Activated CD4-positive, alpha-beta T cell treated with anti-CD3 and anti-CD28 coated beads, Interleukin-2, amount 50 U/mL, for 1 hour (primary cell): Measurements from ENCODE around the gene MARCHF3.
"Not testable (repeated sequence)": the region's sequence is repeated elsewhere in the genome, so short reads cannot be mapped to it uniquely, and the experiment has no call there.

Source experiments
- DNase-seq: peaks from one replicate; pipeline ENCODE4 v3.0.0-alpha.2; 2020

The MARCHF3 gene

DNA sequence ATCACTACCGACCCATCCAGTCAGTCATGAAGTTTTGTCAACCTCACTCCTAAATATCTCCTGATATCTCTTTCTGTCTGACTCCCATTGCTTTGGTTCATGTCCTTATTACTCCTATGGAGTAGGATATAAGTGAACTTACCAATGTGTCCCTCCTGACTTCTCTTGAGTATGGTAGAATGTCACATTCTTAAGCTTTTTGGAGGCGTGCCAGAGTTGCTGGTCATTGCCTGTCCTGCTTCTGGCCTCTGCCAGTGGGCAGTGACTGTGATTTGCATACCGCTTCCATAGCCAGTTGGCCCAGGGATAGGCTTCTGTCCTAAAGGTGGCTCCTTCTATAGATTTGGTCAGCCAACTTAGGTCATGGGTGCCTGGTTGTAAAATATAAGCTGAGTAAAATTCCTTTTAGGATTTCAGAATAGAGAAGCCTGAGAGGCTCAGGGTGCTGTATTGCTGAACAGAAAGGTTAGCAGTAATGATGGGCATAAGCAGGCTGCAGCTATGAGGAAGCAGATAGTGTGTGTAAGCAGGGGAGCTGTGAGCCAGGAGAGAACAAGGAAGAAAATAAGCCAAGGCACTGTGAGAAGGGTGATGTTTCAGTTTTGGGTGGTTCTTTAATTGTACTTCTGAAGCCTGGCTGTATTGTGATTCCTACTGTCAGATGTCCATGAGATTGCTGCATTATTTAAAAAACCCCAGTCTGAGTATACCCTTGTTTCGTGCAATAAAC is 16.1 kb upstream of the MARCHF3 start:
- DNase-seq = no peak

DNA sequence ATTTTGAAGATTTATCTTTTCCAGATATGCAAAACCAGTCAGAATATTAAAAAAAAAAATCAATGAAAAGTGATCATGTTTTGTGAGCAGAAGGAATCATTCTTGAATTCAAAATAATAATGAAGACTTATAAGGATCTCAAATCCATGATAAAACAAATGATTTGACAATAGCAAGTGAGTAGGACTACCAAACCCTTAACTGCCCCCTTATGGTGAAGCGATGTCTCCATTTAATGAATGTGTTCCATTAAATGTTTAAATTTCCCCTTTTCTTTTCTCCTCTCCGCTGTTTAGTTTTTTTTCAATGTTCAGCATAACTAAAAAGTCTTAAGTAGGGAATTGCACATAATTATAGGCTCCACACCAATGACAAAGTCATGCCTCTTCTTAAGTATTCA is 12.2 kb upstream of the MARCHF3 start:
- no peak for DNase-seq

DNA sequence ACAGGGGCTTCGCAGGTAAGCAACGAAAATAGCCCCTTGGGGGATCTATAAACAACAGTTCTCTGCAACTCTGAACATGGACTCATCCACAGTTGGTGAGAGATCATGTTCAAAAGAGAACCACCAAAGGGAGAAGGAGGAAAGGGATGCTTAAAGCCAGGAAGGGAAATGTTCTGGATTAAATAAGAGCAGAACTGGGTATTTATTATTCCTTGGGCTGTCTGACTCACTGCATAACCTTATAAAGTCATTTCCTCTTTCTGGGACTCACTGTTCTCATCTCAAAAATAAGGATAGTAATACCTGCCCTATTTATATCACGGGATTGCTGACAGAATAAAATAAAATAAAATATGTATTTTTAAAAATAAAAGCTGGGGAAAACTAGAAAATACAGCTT is 11.2 kb upstream of the MARCHF3 start:
- DNase-seq = no peak

DNA sequence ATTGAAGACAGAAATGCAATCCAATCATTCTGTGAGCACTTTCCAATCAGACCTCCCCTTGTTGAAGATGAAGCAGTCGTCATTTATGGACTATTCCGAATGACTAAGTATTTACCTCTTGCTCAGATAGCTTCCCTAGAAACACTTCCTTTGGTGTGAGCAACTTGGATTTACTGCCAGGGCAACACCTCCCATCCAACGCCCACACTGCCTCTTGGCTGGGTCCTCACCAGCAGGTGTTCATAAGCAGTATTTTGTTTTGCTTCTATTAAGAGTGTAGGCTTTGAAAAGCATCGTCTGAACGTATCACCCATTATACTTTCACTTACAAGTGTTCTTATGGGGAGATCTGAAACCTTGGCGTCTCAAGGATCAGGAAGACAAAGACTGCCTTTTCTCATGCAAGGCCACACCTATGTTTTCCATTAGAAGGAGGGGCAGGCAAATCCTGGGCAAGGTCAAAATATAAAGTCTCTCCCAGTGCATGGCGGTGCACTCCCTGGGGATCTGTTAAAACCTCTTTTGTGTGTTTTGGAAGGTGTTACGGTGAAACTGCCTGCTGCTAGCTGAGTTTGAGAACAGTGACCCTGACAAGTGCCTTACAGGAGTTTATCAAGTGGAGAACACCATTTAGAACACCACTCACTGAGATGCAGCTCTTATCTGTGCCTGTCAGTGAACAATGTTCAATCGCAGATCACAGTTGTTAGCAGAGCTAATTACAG is 10.6 kb upstream of the MARCHF3 start:
- DNase-seq = no peak

DNA sequence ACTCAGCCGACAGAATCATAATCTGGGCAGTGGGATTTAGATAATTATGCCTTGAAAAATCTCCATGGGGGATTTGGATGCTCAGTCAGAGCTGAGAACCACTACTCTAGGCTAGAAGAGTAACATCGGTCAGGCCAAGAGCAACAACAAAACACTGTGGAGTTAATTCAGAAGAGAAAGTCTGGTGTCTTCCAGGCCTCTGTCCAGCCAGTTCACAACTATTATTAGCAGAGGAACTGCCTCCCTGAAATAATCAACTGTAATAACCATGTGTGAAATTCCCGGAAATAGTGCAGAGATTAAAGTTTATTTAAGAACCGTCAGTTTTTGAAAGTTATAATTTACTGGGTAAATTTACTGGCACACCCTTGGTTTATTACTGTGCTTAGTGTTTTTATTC is 8.2 kb upstream of the MARCHF3 start:
- no peak for DNase-seq

DNA sequence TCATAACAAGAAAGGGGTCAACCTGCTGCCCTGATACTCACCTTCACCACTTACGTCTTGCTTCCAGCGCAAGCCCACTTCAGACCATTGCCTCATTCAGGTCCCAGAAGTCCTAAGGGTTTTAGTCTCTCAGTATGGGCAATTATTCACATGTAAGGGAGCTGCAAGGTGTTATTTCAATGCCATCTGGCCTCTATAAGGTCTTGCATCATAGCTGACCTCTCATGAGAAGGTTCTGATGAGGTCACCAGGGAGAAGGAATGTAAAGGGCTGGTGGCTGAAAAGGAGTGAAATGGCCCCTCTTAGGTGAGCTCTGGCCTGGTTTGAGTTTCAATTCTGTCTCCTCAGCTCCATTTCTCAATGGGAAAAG is 1.5 kb upstream of the MARCHF3 start:
- no peak for DNase-seq

DNA sequence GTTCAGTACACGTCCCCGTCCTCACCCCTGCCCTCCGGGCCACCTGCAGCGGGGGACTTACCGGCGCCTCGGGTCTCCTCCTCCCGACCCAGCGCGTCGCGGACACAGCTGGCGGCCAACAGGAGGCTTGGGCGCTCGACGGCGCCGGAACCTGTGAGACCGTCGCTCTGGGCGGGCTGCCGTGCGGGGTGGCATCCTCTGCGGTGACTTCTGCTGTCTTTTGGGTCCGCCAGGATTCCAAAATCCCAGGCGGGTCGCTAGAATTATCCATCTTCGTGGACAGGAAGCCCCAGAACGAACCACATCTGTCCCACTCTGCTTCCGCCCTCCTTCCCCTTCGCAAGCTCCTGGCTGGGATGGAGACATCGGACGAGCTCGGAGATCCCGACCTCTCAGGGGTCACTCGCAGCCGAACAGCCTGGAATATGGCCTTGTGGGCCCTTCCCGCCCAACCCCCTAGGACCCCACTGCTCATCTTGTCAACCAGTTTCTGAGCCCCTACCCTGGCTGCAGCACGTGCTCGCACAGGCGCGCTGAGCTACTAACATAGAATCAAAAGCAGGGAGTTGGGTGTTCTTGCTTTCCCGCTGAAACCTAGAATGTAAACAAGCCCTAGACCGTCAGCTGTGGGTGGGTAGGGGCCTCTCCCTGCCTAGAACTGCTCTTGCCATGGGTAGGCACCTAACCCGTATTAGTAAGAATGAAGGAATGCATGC is 947 bp upstream of the MARCHF3 start:
- DNase-seq = peak; percentile 1

DNA sequence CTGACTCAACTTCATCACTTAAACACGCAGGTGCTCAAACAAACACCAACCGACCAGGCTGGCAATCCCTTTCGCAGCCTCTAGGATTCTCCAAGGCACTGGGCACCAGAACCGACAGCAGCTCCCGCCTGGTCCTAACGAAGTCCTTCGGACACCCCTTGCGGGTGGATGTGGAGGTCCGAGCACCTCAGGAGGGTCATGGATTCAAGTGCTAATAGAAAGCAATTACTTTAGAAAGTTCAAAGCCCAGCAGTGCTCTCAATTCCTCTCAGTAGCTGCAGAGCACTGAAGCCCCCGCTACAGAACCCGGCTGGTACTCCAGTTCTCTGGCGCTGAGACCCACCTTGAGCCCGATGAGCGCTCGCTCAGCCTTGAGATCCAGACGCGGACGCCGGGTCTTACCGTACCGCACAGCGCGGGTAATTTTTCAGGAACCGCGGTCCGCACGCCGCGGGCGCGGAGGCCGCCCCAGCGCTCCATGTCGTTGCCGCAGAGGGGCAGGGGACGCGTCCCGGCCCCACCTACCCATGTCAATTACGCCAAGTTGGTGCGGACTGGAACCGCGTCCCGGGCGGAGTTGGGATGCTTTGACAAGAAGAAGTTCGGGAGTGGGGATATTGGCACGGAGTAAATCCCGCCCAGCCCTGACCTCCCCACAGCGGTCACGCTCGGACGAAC is 638 bp downstream of the MARCHF3 start:
- DNase-seq = peak; percentile 39

DNA sequence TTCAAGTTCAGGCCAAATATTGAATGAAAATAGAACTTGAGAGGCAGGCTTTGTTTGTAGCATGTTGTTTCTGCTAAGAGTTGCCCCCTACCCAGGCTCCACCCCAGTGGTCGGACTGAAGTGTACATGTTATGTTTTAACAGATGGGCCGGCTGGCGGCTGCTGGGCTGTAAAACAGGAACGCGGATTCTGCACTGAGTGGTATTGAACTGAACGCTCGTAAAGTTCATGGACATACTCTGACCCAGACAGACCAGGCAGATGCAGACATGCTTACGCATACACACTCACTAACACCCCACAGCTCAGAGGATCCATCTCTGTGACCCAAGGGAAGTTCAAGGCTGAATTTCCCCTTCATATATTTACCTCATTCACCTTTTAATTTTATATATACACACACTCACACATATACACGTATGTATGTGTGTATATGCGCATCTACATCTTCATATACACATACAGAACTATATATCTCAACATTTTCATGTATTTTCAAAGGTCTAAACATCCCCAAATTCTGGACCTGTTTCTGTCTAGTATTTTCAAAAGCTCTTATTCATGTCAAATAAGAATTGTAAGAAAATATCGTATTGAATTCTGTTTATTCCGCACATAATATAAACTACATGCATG is 1.4 kb downstream of the MARCHF3 start:
- DNase-seq = no peak

DNA sequence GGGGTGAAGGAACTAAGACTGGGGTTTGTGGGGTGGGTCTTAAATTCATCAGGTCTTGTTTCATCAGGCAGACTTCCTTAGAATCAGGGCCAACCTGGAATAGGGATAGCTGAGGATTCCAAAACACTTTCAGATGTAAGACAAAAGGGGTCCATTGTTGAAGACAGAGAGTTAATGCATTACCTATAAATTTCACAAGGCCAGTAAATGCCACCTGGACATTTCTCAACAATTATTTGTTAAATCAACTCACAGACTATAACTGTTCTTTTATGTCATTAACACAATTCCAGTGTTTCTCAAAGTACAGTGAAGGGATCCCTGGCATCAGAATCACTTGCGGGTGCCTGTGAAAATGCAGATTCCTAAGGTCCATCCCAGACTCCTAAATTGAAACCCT is 2.8 kb downstream of the MARCHF3 start:
- no peak for DNase-seq

DNA sequence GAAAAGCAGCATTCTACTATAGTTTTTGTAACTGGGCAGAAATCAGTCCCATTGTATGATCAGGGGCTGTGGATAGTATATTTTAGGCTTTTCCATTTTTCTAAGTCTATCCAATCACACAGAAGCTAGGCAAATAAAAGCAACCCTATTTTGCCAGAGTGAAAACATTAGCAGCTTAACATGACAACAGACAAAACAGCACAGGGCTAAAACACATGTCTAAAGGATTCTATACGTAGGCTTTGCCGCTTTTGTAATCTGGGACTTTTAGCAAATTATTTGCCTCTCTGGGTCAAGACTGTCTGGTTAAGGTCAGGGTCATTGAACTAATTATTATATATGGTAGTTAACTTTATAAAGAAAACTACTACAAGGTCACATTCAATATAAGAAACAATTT is 4.2 kb downstream of the MARCHF3 start:
- DNase-seq = no peak

DNA sequence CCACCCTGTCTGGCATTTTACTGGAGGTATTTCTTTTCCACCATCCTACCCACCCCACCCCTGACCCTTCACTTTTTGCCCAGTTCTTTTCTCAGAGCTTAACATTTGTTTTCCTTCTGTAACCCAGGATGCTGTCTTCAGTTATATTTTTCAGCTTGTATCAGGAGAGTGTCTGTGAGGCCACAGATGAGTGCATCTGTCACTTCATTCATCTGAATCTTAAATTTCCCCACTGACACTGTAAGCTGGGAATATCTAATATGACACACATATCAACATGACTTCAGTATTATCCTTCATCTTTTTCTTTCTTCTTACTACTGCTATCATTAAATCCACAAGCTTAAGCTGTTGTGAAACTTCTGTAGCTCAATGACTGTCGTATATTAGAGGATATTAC is 4.9 kb downstream of the MARCHF3 start:
- no peak for DNase-seq

DNA sequence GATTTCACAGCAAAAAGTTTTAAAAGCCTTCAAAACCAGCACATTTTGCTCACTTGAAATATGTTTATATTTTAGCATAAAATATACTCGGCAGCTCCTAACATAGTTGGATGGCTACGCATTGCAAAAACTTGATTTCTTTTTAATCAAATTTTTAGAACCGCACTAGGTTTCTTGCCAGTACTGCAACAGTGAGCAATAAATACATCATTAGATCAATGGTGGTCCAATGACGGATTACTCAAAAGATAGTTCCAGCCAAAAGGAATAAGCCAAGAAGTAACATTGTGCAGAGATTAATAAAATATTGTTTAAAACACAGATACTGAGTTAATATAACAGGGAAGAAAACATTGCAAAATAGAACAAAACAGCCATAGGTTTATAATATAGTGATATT is 5.5 kb downstream of the MARCHF3 start:
- DNase-seq = no peak

DNA sequence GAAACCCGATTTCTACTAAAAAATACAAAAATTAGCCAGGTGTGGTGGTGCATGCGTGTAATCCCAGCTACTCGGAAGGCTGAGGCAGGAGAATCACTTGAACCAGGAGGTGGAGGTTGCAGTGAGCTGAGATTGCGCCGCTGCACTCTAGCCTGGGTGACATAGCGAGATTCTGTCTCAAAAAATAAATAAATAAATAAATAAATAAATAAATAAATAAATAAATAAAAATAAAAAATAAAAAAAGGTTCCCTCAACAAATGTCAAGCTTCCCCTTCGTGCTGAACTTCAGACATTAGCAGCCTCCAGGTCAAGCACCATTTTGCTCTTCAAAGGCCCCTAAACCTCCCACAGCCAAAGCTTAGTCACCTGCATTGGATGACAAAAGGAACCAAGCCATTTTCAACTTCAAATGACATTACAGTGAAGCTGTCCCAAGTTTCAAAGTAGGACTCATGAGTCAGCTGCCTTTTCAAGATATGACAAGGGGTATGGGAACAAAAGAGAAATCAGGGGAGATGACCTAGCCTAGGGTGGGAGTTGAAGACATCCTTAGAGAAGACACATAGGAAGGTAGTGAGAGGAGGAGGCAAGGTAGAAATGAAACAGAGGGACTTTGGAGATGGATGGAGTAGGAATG is 6.7 kb downstream of the MARCHF3 start:
- DNase-seq = not testable (repeated sequence)

DNA sequence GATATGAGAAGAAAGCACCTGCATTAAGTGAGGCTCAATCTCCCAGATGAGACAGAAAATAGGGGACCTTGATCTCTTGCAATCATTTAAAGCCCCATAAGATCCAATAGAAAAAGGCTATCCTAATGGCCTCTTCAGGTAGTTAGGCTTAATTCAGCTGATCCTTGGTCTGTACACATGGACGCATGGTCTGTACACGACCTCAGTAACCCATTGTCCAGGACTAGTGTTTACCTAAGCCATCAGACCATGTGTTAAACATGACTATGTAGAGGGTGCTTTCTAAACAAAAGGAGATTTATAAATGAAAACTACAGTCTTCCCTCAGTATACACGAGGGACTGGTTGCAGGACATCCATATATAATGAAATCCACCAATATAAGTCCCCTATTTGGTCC is 7.5 kb downstream of the MARCHF3 start:
- no peak for DNase-seq

DNA sequence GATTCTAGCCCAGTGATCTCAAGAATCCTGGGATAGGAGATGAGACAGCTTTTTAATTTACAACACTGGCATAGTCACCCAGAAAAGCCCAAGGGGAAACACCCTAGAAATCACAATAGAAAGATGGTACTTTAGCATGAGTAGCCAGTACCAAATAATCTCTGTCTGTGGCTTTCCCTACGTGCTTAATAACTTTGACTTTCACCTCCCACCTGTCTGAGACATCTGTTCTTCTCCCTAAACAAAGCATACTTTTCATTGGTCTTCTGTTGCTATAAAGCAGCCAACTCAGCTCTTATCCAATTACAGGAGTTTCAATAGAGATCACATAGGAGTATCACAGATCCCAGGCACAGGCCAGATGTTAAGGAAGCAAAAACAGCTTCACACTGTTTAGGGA is 10.4 kb downstream of the MARCHF3 start:
- DNase-seq = no peak

DNA sequence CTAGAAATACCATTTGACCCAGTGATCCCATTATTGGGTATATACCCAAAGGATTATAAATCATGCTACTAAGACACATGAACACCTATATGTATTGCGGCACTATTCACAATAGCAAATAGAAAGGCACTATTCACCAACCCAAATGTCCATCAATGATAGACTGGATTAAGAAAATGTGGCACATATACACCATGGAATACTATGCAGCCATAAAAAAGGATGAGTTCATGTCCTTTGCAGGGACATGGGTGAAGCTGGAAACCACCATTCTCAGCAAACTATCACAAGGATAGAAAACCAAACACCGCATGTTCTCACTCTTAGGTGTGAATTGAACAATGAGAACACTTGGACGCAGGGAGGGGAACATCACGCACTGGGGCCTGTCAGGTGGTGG is 13.6 kb downstream of the MARCHF3 start:
- not testable (repeated sequence) for DNase-seq

DNA sequence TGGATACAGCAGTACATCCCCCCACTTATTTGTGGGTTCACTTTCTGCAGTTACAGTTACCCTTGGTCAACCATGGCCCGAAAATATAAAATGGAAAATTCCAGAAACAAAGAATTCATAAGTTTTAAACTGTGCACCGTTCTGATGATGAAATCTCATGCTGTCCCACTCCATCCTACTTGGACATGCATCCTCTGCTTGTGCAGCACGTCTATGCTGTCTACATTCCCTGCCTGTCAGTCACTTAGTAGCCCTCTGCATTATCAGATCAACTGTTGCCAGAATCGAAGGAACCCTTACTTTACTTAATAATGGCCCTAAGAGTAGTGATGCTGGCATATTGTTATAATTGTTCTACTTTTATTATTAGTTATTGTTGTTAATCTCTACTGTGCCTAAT is 14.6 kb downstream of the MARCHF3 start:
- DNase-seq = no peak

DNA sequence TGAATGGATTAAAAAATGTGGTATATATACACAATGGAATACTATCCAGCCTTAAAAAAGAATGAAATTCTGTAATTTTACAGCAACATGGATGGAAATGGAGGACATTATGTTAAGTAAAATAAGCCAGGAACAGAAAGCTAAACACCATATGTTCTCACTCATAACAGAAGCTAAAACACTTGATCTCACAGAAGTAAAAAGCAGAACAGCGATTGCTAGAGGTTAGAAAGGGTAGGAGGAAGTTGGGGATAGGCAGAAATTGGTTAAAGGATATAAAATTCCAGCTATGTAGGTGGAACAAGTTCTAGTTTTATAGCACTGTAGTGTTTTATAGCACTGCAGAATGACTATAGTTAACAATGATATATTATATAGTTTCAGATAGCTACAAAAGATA is 15.8 kb downstream of the MARCHF3 start:
- no peak for DNase-seq

DNA sequence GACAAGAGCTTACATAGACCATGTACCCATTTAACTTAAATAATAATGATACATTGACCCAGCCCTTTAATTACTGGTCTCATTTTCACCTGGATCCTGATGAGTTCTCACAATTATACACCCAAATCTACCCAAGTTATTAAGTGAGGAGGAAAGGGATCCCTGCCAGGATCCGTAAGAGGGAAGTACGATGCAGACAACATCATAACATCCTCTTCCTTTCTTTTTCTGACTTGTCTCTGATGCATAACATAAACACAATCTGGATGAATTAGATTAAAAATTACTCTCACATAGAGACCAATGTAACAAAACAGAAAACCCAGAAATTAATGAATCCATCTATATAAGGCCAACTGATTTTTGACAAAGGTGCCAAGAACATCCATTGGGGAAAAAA is 17.0 kb downstream of the MARCHF3 start:
- no peak for DNase-seq

DNA sequence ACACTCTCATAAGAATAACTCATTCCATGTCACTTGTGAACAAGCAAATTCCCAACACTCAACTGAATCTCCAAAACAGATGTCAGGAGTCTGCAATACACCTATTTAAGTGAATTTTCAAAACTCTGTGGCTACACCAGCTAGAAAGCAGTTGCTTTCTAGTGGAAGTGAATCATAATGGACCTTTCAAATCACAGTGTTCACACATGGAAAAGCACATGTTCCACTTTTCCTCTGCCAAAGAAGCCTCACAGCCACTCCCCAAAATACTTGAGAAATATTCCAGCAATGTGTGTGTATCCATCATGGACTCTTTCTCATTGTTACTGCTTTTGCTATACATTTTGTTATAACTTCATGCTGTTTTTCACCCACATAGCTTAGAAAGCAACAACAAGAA is 17.4 kb downstream of the MARCHF3 start:
- DNase-seq = no peak

DNA sequence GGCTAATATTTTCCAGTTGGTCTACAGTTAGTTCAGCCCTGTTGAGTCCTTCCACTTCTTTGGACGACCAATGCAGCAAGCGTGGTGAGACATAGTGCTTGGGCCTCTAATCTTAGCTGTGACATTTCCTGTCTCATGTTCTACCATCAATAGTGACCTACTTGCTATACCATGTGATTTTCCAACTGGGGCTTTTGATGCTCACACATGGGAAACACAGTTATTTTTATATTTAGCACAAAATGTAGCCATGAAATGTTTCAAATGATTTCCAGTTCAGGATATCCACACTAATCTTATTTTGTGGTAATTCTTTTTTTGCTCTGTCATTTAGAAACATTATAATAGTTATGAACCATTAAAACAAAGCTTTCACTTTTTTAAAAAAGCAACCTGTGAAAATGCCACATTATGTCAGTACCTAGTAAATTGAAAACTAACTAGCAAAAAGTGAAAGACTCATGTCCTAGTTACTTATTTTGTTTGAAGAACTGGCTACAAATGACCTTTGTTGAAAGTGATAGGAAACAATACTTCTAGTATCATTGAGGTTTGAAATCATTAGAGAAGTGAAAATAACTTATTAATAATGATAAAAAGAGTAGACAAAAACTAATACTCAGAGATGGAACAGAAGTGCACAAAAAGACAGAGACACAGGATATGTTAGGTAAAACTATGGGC is 18.3 kb downstream of the MARCHF3 start:
- DNase-seq = no peak
